GM19463 (cell line): ENCODE data around the gene TNFSF10.
"Not testable (repeated sequence)": the region's sequence is repeated elsewhere in the genome, so short reads cannot be mapped to it uniquely, and the experiment has no call there.

Experiments
- ATAC-seq: cut with Tn5 transposase; IDR thresholded peaks from one replicate; pipeline ENCODE4 v1.9.1; 2021; ENCODE audit warnings: mild to moderate bottlenecking, moderate library complexity; ENCODE audit not compliant: unreplicated experiment

The TNFSF10 gene

GRCh38 chr3:172544404-172544803, 21.2 kb upstream of the TNFSF10 start:
- no peak for ATAC-seq

GRCh38 chr3:172543884-172544283, 20.7 kb upstream of the TNFSF10 start:
- ATAC-seq: no peak

- ATAC-seq: no peak
Observed at GRCh38 chr3:172543419-172543818, 20.2 kb upstream of the TNFSF10 start.

GRCh38 chr3:172542999-172543398, 19.8 kb upstream of the TNFSF10 start:
- ATAC-seq: no peak

GRCh38 chr3:172541945-172542488, 18.8 kb upstream of the TNFSF10 start:
- no peak for ATAC-seq

- no peak for ATAC-seq
Observed at GRCh38 chr3:172540049-172540448, 16.8 kb upstream of the TNFSF10 start.

GRCh38 chr3:172539273-172539672, 16.0 kb upstream of the TNFSF10 start:
- no peak for ATAC-seq

GRCh38 chr3:172538368-172539151, 15.3 kb upstream of the TNFSF10 start:
- no peak for ATAC-seq

- no peak for ATAC-seq
Observed at GRCh38 chr3:172537507-172538158, 14.4 kb upstream of the TNFSF10 start.

GRCh38 chr3:172536993-172537419, 13.8 kb upstream of the TNFSF10 start:
- no peak for ATAC-seq

GRCh38 chr3:172536505-172536904, 13.3 kb upstream of the TNFSF10 start:
- ATAC-seq: no peak

- no peak for ATAC-seq
Observed at GRCh38 chr3:172530566-172530965, 7.3 kb upstream of the TNFSF10 start.

GRCh38 chr3:172530101-172530561, 6.9 kb upstream of the TNFSF10 start:
- no peak for ATAC-seq

- ATAC-seq: no peak
Observed at GRCh38 chr3:172528677-172529076, 5.4 kb upstream of the TNFSF10 start.

GRCh38 chr3:172527306-172527705, 4.1 kb upstream of the TNFSF10 start:
- no peak for ATAC-seq

- no peak for ATAC-seq
Observed at GRCh38 chr3:172525116-172525613, 1.9 kb upstream of the TNFSF10 start.

GRCh38 chr3:172524611-172525010, 1.4 kb upstream of the TNFSF10 start:
- ATAC-seq: no peak

- not testable (repeated sequence) for ATAC-seq
Observed at GRCh38 chr3:172521837-172522726, 1.1 kb downstream of the TNFSF10 start.

GRCh38 chr3:172520301-172520831, 2.9 kb downstream of the TNFSF10 start:
- peak; percentile 54 for ATAC-seq

- ATAC-seq: no peak
Observed at GRCh38 chr3:172519740-172520139, 3.5 kb downstream of the TNFSF10 start.
